ENCODE results near the gene CCSER2.
"Not testable (repeated sequence)": the region's sequence is repeated elsewhere in the genome, so short reads cannot be mapped to it uniquely, and the experiment has no call there.

CCSER2 gene

GRCh38 chr10:84328418-84329195, at the start of gene CCSER2:
TSS of gene CCSER2 (plus strand) at chr10:84328589. CDS start at chr10:84371053, 42,464 bp downstream.
- peak; percentile 89 for DNase-seq (ENCODE audit: low read depth)

- DNase-seq (ENCODE audit: low read depth): not testable (repeated sequence)
Measured at GRCh38 chr10:84279876-84280475, 48.4 kb upstream of the CCSER2 start.

GRCh38 chr10:84286695-84287094, 41.7 kb upstream of the CCSER2 start:
- DNase-seq (ENCODE audit: low read depth): no peak

GRCh38 chr10:84288151-84288550, 40.2 kb upstream of the CCSER2 start:
- no peak for DNase-seq (ENCODE audit: low read depth)

GRCh38 chr10:84289521-84290200, 38.7 kb upstream of the CCSER2 start:
- no peak for DNase-seq (ENCODE audit: low read depth)

GRCh38 chr10:84290235-84290634, 38.2 kb upstream of the CCSER2 start:
- DNase-seq (ENCODE audit: low read depth): no peak

- no peak for DNase-seq (ENCODE audit: low read depth)
Measured at GRCh38 chr10:84291384-84291783, 37.0 kb upstream of the CCSER2 start.

- DNase-seq (ENCODE audit: low read depth): no peak
Measured at GRCh38 chr10:84292502-84292901, 35.9 kb upstream of the CCSER2 start.

GRCh38 chr10:84293171-84293570, 35.2 kb upstream of the CCSER2 start:
- no peak for DNase-seq (ENCODE audit: low read depth)

- DNase-seq (ENCODE audit: low read depth): no peak
Measured at GRCh38 chr10:84293574-84294016, 34.8 kb upstream of the CCSER2 start.

GRCh38 chr10:84294766-84295447, 33.5 kb upstream of the CCSER2 start:
- DNase-seq (ENCODE audit: low read depth): no peak

GRCh38 chr10:84296091-84296981, 32.1 kb upstream of the CCSER2 start:
- DNase-seq (ENCODE audit: low read depth): no peak

GRCh38 chr10:84298057-84298456, 30.3 kb upstream of the CCSER2 start:
- DNase-seq (ENCODE audit: low read depth): no peak

GRCh38 chr10:84302223-84302622, 26.2 kb upstream of the CCSER2 start:
- DNase-seq (ENCODE audit: low read depth): no peak

- DNase-seq (ENCODE audit: low read depth): no peak
Measured at GRCh38 chr10:84306751-84307384, 21.5 kb upstream of the CCSER2 start.

- DNase-seq (ENCODE audit: low read depth): no peak
Measured at GRCh38 chr10:84308021-84308420, 20.4 kb upstream of the CCSER2 start.

- no peak for DNase-seq (ENCODE audit: low read depth)
Measured at GRCh38 chr10:84308481-84309304, 19.7 kb upstream of the CCSER2 start.

- DNase-seq (ENCODE audit: low read depth): no peak
Measured at GRCh38 chr10:84310470-84310869, 17.9 kb upstream of the CCSER2 start.

GRCh38 chr10:84311576-84311975, 16.8 kb upstream of the CCSER2 start:
- DNase-seq (ENCODE audit: low read depth): no peak

- no peak for DNase-seq (ENCODE audit: low read depth)
Measured at GRCh38 chr10:84312816-84313215, 15.6 kb upstream of the CCSER2 start.
